DND-41 (cell line): ENCODE data around the gene CDHR1.

Experiments
- ATAC-seq: fragments of 200-7000 bp; cut with Tn5 transposase; 3 replicates; pipeline ENCODE4 v1.9.1; 2021; ENCODE audit warnings: low read depth; ENCODE audit not compliant: insufficient read depth
- DNase-seq: peaks from one replicate; pipeline ENCODE4 v3.0.0-alpha.2; 2020
- H2AFZ ChIP-seq: 2 replicates; pipeline ENCODE4 v1.6.0; 2012; ENCODE audit warnings: low read depth, low read length
- H3K27ac ChIP-seq: 2 replicates; pipeline ENCODE4 v1.5.1; 2012; ENCODE audit warnings: low read length, inconsistent platforms
- H3K27me3 ChIP-seq: fragments of 200-600 bp; sonication (generic); 2 replicates; pipeline ENCODE4 v1.6.0; 2012; ENCODE audit warnings: low read length, mild to moderate bottlenecking, inconsistent platforms; ENCODE audit not compliant: insufficient read depth, poor library complexity
- H3K36me3 ChIP-seq: 2 replicates; pipeline ENCODE4 v1.5.1; 2012; ENCODE audit warnings: low read length, inconsistent platforms; ENCODE audit not compliant: insufficient read depth
- H3K4me1 ChIP-seq: 2 replicates; pipeline ENCODE4 v1.5.1; 2012; ENCODE audit warnings: mild to moderate bottlenecking, low read length; ENCODE audit not compliant: insufficient read depth
- H3K4me2 ChIP-seq: 2 replicates; pipeline ENCODE4 v1.6.0; 2012; ENCODE audit warnings: mild to moderate bottlenecking, moderate library complexity, low read length, inconsistent platforms; ENCODE audit not compliant: insufficient read depth
- H3K4me3 ChIP-seq, 2 experiments: fragments of 200-600 bp in 1 of 2; shearing (Covaris generic) in 1 of 2; 2 replicates each; pipeline ENCODE4 v1.5.1; 2012 to 2016; ENCODE audit warnings: inconsistent platforms in 2 of 2, low read length in 2 of 2, mild to moderate bottlenecking in 2 of 2, low read depth in 1 of 2, moderate library complexity in 1 of 2
- H3K79me2 ChIP-seq: 2 replicates; pipeline ENCODE4 v1.6.0; 2012; ENCODE audit warnings: low read length, inconsistent platforms; ENCODE audit not compliant: insufficient read depth
- H3K9ac ChIP-seq: 2 replicates; pipeline ENCODE4 v1.6.0; 2012; ENCODE audit warnings: low read depth, mild to moderate bottlenecking, inconsistent platforms, low read length, moderate library complexity
- H3K9me3 ChIP-seq: 2 replicates; pipeline ENCODE4 v1.5.1; 2012; ENCODE audit warnings: low read length, moderate library complexity, mild to moderate bottlenecking, inconsistent platforms; ENCODE audit not compliant: insufficient read depth, severe bottlenecking
- H4K20me1 ChIP-seq: 2 replicates; pipeline ENCODE4 v1.6.0; 2012; ENCODE audit warnings: low read length; ENCODE audit not compliant: insufficient read depth
- EZH2 ChIP-seq: IDR thresholded peaks from 3 replicates; pipeline ENCODE4 v1.6.1; 2012; ENCODE audit warnings: borderline replicate concordance, low read depth, mild to moderate bottlenecking, moderate library complexity, low read length, inconsistent platforms; ENCODE audit not compliant: severe bottlenecking
- TF ChIP-seq, protein P1 (sequence below): IDR thresholded peaks from 2 replicates; pipeline ENCODE4 v1.5.1; 2012; ENCODE audit warnings: borderline replicate concordance, low read length, moderate library complexity, mild to moderate bottlenecking; ENCODE audit not compliant: poor library complexity, severe bottlenecking; ENCODE audit errors: extremely low read depth

The CDHR1 gene

DNA sequence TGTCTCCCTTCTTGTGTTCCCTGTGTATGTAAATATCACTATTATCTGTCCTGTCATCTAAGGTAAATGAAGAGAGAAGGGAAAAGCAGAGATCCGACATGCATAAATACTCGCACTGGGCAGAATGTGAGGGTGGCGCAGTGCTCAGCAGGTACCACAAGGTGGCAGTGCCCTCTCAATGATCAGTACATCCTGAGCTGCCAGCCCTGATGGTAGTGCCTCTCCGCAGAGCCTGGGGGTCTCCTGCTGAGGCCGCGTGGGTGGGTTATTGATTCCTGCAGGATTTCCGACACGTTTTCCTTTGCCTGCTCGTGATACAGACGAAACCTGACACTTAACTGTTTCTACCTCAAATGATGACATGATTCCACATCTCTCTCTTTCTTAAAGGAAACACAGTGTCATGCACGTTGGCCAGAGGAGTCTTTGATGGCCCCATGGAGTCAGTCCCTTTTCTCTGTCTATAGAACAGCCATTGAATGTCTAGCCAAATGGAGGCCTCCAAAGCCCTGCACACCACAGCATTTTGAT lies 70.3 kb downstream of the CDHR1 start:
- H3K27me3 ChIP-seq = peaks cover 7% of the 10 kb centered on the region
- no peak overlapping the region for H3K4me3 ChIP-seq
- no peak overlapping the region for H3K27ac ChIP-seq
- TF ChIP-seq EZH2 = no peak
- TF ChIP-seq, protein P1, sequence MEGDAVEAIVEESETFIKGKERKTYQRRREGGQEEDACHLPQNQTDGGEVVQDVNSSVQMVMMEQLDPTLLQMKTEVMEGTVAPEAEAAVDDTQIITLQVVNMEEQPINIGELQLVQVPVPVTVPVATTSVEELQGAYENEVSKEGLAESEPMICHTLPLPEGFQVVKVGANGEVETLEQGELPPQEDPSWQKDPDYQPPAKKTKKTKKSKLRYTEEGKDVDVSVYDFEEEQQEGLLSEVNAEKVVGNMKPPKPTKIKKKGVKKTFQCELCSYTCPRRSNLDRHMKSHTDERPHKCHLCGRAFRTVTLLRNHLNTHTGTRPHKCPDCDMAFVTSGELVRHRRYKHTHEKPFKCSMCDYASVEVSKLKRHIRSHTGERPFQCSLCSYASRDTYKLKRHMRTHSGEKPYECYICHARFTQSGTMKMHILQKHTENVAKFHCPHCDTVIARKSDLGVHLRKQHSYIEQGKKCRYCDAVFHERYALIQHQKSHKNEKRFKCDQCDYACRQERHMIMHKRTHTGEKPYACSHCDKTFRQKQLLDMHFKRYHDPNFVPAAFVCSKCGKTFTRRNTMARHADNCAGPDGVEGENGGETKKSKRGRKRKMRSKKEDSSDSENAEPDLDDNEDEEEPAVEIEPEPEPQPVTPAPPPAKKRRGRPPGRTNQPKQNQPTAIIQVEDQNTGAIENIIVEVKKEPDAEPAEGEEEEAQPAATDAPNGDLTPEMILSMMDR = peak; percentile 99
- H2AFZ ChIP-seq = no peak overlapping the region
- peak overlapping the region; percentile 26; the same call in 1 of the 2 replicates for H3K4me2 ChIP-seq
- no peaks in the 10 kb centered on the region for H3K36me3 ChIP-seq
- no peaks in the 10 kb centered on the region for H3K79me2 ChIP-seq
- no peak overlapping the region for H3K9ac ChIP-seq
- no peaks in the 10 kb centered on the region for H3K9me3 ChIP-seq
- ATAC-seq = peak; percentile 99
- H3K4me1 ChIP-seq = peaks cover 6% of the 10 kb centered on the region; the same call in 1 of the 2 replicates
- DNase-seq = peak; percentile 75
- no peaks in the 10 kb centered on the region for H4K20me1 ChIP-seq

DNA sequence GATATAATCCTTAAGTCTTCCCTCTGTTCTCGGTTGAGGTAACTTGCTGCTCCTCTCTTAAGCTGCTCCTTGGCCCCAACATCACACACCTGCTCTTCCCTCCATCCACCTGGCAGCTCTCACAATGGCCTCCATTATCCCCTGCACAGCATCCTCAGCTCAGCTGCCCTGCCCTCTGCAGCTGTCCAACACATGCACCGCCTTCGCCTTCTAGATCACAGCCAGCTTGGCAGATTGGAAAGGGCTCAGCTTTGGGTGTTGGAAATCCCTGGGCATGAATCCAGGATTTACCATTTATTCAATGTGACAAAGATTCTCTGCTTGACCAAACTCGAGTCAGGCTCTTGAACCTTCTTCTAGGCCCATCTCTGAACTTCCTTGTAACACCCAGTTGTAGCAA lies 71.1 kb downstream of the CDHR1 start:
- H3K27me3 ChIP-seq = peaks cover 7% of the 10 kb centered on the region
- TF ChIP-seq, protein P1 = no peak
- no peak for TF ChIP-seq EZH2
- no peak overlapping the region for H3K4me3 ChIP-seq
- no peak overlapping the region for H3K9ac ChIP-seq
- H3K36me3 ChIP-seq = no peaks in the 10 kb centered on the region
- H3K79me2 ChIP-seq = no peaks in the 10 kb centered on the region
- DNase-seq = no peak
- no peak overlapping the region for H2AFZ ChIP-seq
- H3K4me1 ChIP-seq = peaks cover 7% of the 10 kb centered on the region
- no peaks in the 10 kb centered on the region for H3K9me3 ChIP-seq
- no peak overlapping the region for H3K4me2 ChIP-seq
- no peak for ATAC-seq
- H4K20me1 ChIP-seq = no peaks in the 10 kb centered on the region
- no peak overlapping the region for H3K27ac ChIP-seq

DNA sequence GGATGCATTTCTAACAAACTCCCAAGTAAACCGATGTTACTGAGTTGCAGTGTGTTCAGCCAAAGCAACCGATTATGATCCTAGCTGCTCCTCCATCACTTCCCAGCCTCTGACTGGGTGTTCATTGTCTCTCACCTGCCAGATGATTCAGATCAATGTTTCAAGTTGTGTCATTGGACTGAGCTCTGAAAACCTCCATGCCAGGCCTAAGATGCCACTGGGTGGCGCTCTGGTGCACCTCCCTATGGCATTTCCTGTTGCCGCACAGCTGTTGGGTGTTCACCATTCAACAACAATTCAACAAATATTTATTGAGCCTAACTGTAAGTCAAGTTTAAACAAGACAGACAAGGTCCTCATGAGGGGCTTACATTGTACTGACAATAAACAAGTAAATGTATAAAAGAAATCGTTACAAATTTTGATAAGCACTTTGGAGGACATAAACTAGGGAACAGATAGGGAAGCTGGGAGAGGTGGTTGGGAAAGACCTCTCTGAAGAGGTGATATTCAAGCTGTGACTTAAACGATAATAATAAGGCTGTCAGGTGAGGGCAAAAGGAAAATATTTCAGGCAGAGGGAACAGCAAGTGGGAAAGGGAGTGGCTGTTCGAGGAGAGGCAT lies 73.3 kb downstream of the CDHR1 start:
- ATAC-seq (peak; percentile 43; the same call in 2 of the 3 replicates), DNase-seq (peak; percentile 64)
- H2AFZ ChIP-seq = no peak overlapping the region

More for the DNA sequence above, 73.3 kb downstream of the CDHR1 start:
- no peaks in the 10 kb centered on the region for H4K20me1 ChIP-seq
- no peak overlapping the region for H3K4me3 ChIP-seq
- peaks cover 13% of the 10 kb centered on the region for H3K4me1 ChIP-seq
- H3K36me3 ChIP-seq = no peaks in the 10 kb centered on the region
- H3K4me2 ChIP-seq = no peak overlapping the region
- H3K27me3 ChIP-seq = peaks cover 7% of the 10 kb centered on the region
- H3K9me3 ChIP-seq = no peaks in the 10 kb centered on the region
- TF ChIP-seq, protein P1 = peak; percentile 74
- TF ChIP-seq EZH2 = no peak
- H3K9ac ChIP-seq = no peak overlapping the region
- H3K79me2 ChIP-seq = no peaks in the 10 kb centered on the region
- no peak overlapping the region for H3K27ac ChIP-seq
